GM12891 (cell line): ENCODE results near the gene SWI5.

Source experiments
- DNase-seq: peaks from one replicate; pipeline ENCODE4 v3.0.0; 2011; ENCODE audit warnings: low spot score; ENCODE audit not compliant: insufficient read length
- FAIRE-seq: peaks from 2 replicates; lab custom pipeline; 2011; peaks lifted over from hg19 to GRCh38; lab: Jason Lieb, UNC
- PAX5 ChIP-seq: IDR thresholded peaks from 2 replicates; pipeline ENCODE4 v1.6.1; 2011; ENCODE audit warnings: low read length, moderate library complexity, mild to moderate bottlenecking; ENCODE audit not compliant: insufficient read depth, severe bottlenecking
- POLR2A ChIP-seq: IDR thresholded peaks from 2 replicates; pipeline ENCODE4 v1.6.1; 2011; ENCODE audit warnings: low read depth, low read length, control low read depth
- POLR2AphosphoS5 ChIP-seq: IDR thresholded peaks from 2 replicates; pipeline ENCODE4 v1.6.1; 2011; ENCODE audit warnings: low read depth, low read length, control low read depth
- POU2F2 ChIP-seq: IDR thresholded peaks from 2 replicates; pipeline ENCODE4 v1.6.1; 2011; ENCODE audit warnings: low read depth, mild to moderate bottlenecking, control low read depth, low read length, moderate library complexity
- SPI1 ChIP-seq: IDR thresholded peaks from 2 replicates; pipeline ENCODE4 v1.6.1; 2011; ENCODE audit warnings: low read depth, low read length, control low read depth
- TAF1 ChIP-seq: IDR thresholded peaks from 2 replicates; pipeline ENCODE4 v1.6.1; 2011; ENCODE audit warnings: low read depth, low read length, control low read depth

SWI5 gene

GRCh38 chr9:128325629-128326028 is 49.6 kb downstream of the SWI5 start:
- DNase-seq (no peak), FAIRE-seq (no peak)
- TF ChIP-seq PAX5 (no peak), POLR2A (no peak), SPI1 (no peak), TAF1 (no peak), POLR2AphosphoS5 (no peak), POU2F2 (no peak)

DNA sequence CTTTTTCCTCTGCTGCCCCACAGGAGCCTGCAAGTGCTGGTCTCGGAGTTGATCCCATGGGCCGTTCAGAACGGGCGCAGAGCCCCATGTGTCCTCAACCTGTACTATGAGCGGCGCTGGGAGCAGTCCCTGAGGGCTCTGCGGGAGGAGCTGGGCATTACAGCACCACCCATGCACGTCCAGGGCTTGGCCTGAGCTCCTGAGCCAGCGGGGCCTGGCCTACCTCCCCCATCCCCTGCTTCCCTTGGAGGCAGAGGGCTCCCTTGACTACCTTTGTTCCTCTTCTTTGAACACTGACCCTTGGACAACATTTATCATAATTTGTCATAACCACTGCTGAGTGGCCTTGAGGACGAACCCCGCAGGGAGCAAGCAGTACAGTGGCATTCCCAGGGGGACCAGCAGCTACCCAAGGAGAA is 57.4 kb downstream of the SWI5 start:
- TF ChIP-seq POLR2AphosphoS5 (no peak), PAX5 (no peak), POLR2A (no peak), TAF1 (no peak), SPI1 (no peak), POU2F2 (no peak)
- FAIRE-seq (no peak), DNase-seq (no peak)

- no peak for FAIRE-seq
- DNase-seq: no peak
- TF ChIP-seq POLR2AphosphoS5 (no peak), POLR2A (no peak), POU2F2 (no peak), PAX5 (no peak), TAF1 (no peak), SPI1 (no peak)
These were observed 59.1 kb downstream of the SWI5 start for GRCh38 chr9:128335161-128335560.

GRCh38 chr9:128335914-128336313 is 59.8 kb downstream of the SWI5 start:
- DNase-seq: no peak
- TF ChIP-seq PAX5: no peak
- no peak for TF ChIP-seq POU2F2
- TF ChIP-seq POLR2A: no peak
- no peak for TF ChIP-seq SPI1
- no peak for TF ChIP-seq TAF1
- no peak for TF ChIP-seq POLR2AphosphoS5
- no peak for FAIRE-seq

DNA sequence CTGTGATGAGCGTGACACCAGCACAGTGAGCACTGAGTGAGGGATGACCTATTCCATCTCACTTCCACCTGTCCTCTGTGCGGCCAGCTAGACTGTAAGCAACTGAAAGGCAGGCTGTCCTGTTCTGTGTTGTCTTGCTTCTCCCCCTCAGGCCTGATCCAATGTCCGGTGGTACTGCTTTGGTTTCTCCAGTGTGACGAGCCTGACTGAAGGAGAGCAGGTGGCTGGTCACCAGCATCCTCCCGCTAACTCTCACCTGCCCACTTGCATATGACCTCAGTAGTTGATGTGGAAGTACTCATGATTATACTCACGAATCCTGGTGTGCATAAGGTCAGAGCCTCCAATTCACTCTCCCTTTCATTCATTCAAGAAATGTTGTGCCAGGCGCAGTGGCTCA is 61.9 kb downstream of the SWI5 start:
- no peak for FAIRE-seq
- no peak for DNase-seq
- TF ChIP-seq SPI1 (no peak), POLR2AphosphoS5 (no peak), POU2F2 (no peak), PAX5 (no peak), POLR2A (no peak), TAF1 (no peak)
